HL-60/S4 treated with phorbol 12-myristate 13-acetate at 8.2 ng/mL for 4 days and 3 days (cell line): Measurements from ENCODE around the gene AWAT1.
"Not testable (repeated sequence)": the region's sequence is repeated elsewhere in the genome, so short reads cannot be mapped to it uniquely, and the experiment has no call there.

Experiments
- in situ Hi-C: fragments of 300-500 bp; cut with MboI; formaldehyde crosslinking; loops from 2 replicates; pipeline ENCODE4 v1.15.0; 2022; ENCODE audit warnings: low sequenced_read_pairs

The AWAT1 gene

DNA sequence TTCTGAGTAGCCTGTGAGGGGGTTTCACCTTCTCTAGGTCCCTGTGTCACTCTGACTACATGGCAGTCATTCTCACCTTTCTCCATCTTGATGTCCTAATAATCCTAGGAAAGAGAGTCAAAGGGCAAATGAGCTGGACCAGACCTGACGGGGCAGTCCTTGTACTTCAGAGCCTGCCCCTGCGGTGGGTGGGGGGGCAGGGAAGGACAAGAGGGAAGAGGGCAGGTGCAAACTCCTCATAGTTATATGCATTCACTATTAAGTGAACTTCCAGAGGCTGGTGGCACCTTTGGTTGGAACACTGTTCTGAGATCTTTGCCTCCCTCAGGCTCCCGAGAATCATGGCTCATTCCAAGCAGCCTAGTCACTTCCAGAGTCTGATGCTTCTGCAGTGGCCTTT lies at the start of gene AWAT1:
Gene AWAT1, plus strand, starts transcription at position 301 of the 400 bp plus-strand sequence. Its CDS starts 41 bp downstream, at position 342.
- in situ Hi-C loops, result no loop called here

DNA sequence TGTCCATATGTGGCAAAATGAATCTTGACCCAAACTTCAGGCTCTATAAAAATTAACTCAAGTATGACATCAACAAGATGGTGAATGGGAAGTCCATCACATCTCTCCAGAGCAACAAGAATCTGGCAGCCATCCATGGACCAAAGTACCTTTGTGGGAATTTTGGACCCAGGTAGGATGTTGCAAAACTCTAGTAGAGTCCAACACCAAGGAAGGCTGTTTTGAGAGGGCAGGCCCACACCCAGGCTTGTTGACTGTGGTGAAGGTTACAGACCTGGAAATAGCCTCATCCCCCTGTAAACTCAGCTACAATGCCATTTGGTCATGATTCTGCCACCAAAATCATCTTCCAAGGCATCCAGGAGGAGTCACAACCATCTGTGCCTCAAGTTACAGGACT lies 44.2 kb upstream of the AWAT1 start:
- in situ Hi-C loops, result no loop called here

DNA sequence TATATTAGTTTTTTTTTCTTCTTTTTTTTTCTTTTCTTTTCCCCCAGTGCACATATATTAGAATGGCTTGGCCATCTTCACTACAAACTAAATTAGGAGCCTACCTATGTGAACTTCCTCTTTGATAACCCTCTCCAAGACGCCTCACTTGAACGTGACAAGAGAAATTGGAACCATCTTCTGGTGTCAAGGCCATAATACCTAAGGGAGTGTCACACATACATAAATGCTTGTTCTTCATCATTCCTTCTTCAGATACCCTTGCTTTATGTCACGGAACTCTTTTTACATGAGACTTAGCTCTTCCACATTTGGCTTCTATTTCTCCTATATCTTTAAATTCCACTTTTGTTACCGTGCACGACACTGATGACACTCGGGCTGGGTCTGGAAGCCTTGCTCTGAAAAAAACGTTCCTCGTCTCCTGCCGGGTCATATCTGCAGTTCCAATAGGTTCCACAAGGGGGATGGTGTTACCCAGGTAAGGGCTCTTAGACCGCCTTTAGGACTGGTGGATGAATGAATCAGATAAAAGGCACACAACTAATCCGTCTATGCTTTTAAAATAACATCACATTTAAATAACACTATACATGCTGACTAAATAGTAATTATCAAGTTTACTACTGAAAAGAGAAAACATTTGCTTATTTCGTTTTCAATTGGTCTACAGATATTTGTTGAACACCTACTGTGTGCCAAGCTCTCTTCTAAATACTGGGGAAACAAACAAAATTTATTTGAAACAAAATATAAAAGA lies 37.3 kb upstream of the AWAT1 start:
- in situ Hi-C loops, result no loop called here

DNA sequence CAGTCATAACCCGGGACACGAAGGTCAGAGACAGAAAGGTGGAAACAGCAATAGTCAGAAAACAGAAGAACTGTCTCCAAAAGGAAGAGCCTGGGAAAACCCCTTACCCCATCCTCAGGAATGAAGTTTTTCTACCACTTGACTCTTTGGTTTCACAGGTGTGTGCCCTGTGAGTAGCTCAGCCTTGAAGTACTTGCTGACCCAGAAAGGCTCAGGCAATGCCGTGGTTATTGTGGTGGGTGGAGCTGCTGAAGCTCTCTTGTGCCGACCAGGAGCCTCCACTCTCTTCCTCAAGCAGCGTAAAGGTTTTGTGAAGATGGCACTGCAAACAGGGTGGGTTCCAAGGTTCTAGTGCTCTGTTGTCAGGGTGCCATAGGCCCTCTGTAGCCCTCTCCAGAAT lies 32.7 kb upstream of the AWAT1 start:
- in situ Hi-C loops, result no loop called here

DNA sequence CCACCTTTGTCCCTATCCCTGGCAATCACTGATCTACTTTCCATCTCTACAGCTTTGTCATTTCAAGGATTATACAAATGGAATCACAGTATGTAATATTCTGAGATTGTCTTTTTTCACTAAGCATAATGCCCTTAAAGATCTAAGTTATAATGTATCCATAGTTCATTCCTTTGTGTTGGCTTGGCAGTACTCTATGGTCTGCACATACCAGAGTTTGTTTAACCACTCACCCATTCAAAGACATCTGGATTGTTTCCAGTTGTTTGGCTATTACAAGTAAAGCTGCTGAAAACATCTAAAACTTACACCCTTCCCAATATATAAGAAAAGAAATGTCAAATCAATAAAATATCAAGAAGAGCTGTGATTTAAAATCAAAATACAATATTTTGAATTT lies 26.0 kb upstream of the AWAT1 start:
- in situ Hi-C loops, result no loop called here

DNA sequence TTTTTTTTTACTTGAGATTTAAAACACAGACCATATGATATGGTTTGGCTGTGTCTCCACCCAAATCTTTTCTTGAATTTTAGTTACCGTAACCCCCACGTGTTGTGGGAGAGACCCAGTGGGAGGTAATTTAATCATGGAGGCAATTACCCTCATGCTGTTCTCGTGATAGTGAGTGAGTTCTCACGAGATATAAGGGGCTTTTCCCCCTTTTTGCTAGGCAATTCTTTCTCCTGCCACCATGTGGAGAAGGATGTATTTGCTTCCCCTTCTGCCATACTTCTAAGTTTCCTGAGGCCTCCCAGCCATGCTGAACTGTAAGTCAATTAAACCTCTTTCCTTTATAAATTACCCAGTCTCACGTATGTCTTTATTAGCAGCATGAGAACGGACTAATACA lies 24.9 kb upstream of the AWAT1 start:
- in situ Hi-C loops, result not testable (repeated sequence)

DNA sequence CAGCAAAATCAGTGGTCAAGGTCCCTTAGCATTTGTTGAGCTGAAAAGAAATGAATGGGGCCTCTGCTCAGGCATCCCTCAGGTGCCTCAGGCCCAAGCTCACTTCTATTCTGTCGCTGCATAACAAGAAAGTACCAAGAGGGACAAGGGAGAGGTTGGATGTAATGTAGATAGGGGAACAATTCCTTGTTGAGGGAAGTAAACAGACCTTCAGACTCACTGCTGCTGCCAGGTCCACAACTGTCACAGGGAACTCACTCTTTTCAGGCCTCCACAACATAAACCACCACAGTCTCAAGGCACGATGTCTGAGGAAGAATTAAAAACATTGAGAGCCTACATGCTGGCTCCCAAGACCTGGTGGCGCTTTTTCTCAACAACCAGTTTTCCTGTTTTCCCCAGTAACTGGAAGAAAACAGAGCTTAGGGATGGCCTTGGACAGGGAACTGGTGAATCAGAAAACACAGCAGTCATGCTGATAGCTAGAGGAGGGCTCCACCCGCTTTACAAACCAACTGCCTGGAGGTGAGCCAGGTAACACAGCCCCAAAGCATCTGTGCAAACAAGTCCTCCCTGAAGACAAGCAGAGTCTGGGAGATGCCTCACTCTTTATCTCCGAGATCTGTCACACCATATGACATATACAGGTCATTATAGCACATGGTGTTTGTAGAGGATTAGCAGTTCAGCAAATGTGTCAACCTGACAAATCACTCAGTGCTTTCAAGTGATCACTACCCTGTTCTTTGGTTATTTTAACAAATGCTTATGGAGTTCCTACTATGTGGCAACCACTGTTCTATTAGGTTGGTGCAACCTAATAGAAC lies 14.3 kb upstream of the AWAT1 start:
- in situ Hi-C loops, result no loop called here

DNA sequence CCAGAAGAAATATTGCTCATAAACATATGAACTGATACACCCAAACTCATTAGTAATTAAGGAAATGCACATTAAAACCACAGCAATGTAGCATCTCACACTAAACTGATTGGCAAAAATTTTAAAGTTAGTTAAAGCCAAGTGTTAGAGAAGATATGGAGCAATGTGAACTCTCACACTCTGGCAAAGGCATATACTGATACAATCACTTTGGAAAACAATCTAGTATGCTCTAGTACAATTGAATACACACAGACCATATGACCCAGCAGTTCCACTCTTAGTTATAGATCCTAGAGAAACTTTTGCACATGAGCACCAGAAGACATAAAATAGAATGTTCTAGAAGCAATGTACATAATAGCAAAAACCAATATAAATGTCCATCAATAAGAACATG lies 8.4 kb upstream of the AWAT1 start:
- in situ Hi-C loops, result no loop called here

DNA sequence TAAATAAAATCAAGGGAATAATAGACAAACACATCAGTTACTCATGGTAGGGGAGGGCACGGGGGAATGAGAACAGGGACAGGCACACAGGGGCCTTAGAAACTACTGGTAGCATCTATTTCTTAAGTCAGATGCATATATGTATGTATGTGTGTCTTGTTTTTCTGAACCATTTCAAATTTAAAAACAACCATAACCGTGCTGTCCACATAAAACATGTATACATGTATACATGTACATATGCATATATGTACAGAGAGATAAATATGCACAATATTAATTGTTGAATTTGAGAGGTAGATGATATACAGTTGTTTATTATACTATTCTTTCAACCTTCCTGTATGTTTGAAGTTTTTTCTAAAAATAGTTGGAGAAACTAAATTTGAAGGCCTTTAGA lies 7.8 kb upstream of the AWAT1 start:
- in situ Hi-C loops, result no loop called here

DNA sequence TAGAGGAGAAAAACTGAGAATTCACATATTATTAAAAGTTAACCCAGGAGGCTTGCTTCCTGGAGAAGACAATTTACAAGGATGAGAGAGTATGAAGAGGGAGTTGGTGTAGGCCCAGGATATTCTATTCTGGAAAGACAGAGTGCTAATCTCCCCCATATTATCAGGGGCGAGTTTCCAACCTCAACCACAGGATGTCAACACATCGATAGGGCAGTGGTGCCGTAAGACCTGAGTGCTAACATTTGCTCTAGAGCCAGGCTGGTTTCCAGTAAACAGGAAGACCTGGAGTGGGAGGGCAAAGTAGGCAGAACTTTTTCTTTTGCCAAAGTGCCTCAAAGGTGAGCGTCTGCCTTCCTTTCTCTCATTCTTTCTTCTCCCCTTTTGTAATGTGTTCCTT lies 2.8 kb upstream of the AWAT1 start:
- in situ Hi-C loops, result no loop called here

DNA sequence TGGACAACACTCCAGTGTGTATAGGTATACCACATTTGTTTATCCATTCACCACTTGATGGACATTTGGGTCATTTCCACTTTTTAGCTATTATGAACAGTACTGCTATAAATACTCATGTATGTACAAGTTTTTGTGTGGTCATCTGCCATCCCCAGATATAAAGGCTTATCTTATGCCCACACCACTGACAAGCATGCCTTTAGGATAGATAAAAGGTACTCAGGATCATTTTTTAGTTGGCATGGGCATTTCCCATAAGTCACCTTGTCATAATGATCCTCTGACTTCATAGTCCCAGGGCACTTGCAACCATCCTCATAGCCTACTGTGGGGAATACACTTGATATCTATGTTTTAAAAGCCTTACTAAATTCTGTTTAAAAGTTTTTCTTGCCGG lies 6.3 kb downstream of the AWAT1 start:
- in situ Hi-C loops, result no loop called here

DNA sequence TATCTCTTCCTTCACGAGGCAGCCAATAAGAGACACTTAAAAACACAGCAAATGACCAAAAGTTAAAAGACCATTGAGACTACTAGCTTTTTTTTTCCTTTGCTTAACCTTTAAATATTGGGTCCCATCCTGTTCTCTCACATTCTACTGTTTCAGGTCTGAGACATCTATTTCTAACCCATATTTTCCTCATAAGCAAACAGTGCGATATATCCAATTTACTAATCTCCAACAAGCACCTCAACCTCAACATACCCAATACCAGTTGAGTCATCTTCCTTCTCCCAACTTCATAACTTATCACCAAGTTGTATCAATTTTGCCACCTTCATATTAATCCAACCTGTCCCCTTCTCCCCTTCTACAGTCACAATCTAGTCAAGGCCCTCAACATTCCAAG lies 7.0 kb downstream of the AWAT1 start:
- in situ Hi-C loops, result no loop called here

DNA sequence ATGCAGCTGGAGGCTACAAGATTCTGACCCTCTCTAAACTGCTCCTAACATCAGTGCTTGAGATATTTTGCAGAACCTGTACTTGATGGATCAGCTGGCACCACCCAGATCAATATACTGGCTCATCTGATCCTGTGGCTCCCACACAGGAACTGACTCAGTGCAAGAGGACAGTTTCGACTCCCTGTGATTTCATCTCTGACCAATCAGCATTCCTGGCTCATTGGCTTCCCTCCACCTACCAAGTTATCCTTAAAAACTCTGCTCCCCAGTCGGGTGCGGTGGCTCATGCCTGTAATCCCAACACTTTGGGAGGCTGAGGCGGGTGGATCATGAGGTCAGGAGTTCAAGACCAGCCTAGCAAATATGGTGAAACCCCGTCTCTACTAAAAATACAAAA lies 9.1 kb downstream of the AWAT1 start:
- in situ Hi-C loops, result not testable (repeated sequence)

DNA sequence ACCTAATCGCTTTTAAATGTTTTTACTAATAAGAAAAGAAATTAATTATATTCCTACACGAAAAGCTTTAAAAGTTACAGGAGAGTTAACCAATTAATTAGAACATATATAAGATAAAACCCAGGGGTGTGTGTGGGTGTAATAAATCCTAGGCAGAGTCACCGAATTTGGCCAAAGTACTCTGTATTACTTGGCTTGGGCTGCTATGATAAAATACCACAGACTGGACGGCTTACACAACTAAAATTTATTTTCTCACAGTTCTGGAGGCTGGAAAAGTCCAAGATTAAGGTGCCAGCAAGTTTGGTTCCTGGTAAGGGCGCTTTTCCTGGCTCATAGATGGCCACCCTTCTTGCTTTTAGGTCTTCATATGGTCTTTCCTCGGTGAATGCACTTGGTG lies 10.4 kb downstream of the AWAT1 start:
- in situ Hi-C loops, result no loop called here

DNA sequence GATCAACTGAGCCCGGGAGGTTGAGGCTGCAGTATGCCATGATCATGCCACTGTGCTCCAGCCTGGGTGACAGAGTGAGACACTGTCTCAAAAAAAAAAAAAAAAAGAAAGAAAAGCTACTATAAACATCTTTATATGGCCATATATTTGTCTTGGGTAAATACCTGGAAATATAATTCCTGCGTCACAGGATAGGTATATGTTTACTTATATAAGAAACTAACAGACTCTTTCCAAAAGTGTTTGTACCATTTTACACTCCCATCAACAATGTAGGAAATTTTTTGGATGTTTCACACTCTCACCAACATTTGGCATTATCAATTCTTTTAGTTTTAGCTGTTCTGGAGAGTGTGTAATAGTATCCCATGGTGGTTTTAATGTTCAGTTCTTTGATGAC lies 12.8 kb downstream of the AWAT1 start:
- in situ Hi-C loops, result no loop called here

DNA sequence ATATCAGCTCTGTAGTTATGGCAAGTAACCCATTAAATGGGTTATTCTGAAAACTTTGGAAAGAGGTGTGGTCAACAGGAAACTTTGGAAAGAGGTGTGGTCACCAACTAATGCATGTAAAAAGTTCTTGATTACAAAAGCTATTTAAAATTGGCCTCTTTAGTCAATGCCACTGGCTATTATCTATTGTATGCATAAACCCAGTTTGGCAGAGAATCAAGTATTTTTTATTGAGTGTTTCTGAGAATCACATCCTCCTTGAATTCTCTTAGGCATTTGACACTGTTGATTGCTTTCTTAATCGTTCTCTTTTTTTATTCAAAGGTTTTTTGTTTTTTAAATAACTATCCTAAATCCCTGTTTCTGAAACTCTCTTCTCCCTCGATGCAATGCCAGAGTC lies 18.0 kb downstream of the AWAT1 start:
- in situ Hi-C loops, result no loop called here

DNA sequence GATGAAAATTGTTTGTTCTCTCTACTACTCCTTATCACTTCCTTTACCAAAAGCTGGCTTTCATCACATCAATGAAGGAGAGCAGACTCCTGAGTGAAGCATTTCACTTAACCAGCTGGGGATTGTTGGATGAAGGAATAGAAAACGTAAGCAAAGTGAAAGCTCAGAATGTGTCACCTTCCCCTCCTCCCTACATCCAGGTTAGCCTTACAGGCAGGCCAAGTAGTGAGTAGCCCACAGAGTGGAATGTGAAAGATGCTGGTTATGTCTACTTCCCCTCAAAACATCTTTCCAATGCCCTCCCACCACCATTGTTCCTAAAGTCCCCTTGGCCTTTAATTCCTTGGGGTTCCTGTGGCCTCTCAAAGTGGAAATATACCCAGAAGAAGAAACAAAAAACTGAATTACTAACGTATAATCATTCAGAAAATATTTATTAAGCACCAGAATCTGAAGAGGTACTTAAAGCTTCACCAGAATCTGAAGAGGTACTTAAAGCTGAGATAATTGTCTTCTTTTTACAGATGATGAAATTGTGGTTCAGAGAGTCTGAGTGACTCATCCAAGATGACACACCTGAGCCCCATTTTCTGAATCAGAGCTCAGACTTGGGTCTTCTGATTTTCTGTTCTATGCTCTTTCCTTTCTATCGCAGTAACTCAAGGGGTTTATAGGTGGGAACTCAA lies 19.1 kb downstream of the AWAT1 start:
- in situ Hi-C loops, result no loop called here

DNA sequence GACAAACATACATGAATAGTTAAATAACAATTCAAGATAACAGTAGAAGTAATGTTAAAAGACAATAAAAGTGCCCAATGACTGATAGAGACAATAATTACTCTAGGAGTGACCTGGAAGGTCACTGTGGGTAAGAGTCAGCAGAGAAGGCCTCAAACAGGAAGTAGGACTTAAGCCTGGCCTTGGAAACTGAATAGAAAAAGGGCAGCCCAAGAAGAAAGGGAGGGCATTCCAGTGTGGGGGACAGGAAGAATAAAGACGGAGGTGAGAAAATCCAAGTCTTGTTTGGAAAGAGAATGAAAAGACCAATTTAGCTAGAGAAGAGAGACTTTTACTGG lies 19.6 kb downstream of the AWAT1 start:
- in situ Hi-C loops, result no loop called here

DNA sequence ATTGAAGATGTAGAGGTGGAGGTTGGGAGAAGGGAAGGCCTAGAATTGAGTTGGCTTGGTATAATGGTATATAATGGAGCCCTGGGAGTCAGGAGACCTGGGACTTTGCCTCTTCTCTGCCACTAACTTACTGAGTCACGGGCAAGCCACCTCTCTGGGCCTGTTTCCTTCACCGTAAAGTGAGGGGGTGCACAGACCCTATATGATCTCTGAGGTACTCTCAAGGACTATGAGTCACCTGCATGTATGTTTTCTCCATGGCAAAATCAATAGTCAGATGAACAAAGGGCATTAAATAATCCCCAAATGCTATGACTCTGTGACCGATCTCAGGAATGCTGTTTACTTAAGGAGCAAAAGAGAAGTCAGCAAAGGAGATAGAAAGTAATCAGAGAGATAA lies 20.5 kb downstream of the AWAT1 start:
- in situ Hi-C loops, result no loop called here

DNA sequence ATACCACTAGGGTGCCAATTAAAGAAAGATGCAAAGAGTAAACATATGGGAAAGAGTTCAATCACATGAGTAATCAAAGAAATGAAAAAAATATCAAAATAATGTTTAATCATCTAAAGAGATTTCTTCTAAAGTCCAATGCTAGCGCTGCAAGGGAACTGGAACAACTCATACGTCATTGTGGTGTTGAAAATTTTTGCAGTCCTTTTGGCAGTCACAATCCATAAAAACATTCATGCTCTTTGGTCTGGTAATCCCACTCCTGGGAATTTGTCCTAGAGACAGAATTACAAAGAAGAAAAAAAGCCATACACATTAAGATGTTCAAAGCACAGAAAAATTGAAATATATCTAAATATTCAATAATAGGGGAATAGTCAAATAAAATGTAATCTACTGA lies 21.0 kb downstream of the AWAT1 start:
- in situ Hi-C loops, result no loop called here

DNA sequence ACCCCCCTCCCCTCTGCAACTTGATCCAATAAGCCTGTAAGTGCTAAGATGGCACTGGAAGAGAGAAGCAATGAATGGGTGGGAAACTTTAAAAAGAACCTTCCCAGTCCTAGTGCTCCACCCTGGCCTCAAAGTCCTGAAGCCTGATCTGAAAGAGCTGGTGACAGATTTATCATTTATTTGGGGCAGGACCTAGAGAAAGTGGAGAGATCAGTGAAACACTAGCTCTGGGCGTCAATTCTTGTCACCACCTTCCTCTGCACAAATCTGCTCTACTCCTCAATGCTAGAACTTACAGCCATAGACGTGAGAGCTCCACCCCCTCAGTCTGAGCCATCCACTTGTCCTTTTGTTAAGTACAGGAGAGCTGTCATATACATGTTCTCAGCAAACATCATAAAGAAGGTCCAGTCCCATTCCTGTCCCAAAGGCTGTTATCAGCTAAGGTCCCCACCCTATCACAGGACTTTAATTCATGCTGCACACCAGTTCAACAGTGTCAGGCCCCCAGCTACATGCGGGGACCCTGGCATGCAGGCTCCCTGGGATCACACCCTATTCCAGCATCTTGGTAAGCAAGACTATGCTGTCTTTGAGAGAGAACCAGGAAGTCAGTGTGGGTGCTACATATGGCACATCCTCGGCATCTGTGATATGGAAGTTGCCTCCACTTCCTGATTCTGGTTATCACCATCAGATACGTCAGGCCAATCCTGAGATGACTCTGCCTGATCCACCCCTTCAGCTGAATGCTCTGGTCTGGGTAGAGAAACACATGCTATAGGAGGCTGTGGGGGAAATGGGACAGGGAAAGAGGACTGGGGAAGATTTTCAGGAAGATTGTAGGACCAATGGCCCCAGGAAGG lies 23.2 kb downstream of the AWAT1 start:
- in situ Hi-C loops, result no loop called here
